Progenitor cell of endocrine pancreas (in vitro differentiated cells): ENCODE measurements around the gene AXL. TPM values are rescaled to one million over a fixed set of nuclear protein-coding genes. Genes with fewer than 3 reads are reported as not detected.
A peak's percentile ranks its signal among the peaks of the same experiment; 100 is the strongest.

Experiments used
- DNase-seq: peaks from one replicate; pipeline ENCODE4 v3.0.0; 2021; ENCODE audit warnings: low spot score; ENCODE audit not compliant: unreplicated experiment
- H3K27ac Mint-ChIP-seq: 2 replicates; pipeline ENCODE4 v1.8.0; 2021; ENCODE audit warnings: mild to moderate bottlenecking, moderate library complexity, mixed read lengths
- H3K27me3 Mint-ChIP-seq: 2 replicates; pipeline ENCODE4 v1.8.0; 2021; ENCODE audit warnings: mixed read lengths
- H3K36me3 Mint-ChIP-seq: 2 replicates; pipeline ENCODE4 v1.8.0; 2022; ENCODE audit warnings: mixed read lengths; ENCODE audit not compliant: insufficient read depth
- H3K4me1 Mint-ChIP-seq: 2 replicates; pipeline ENCODE4 v1.8.0; 2021; ENCODE audit warnings: low read depth, mixed read lengths
- H3K4me3 Mint-ChIP-seq: 2 replicates; pipeline ENCODE4 v1.8.0; 2021; ENCODE audit warnings: low read depth, mild to moderate bottlenecking, moderate library complexity, mixed read lengths
- H3K9me3 Mint-ChIP-seq: 2 replicates; pipeline ENCODE4 v1.8.0; 2021; ENCODE audit warnings: low read depth, mixed read lengths
- total RNA-seq: library from RNA; stranded (reverse); gene quantifications from 2 replicates; pipeline ENCODE4 v1.2.1, GENCODE V29; 2021
- TF ChIP-seq, protein P1 (sequence below): fragments of 200-600 bp; sonication (generic); IDR thresholded peaks from one replicate; pipeline ENCODE4 v1.5.0; 2021; ENCODE audit warnings: antibody characterized with exemption, mild to moderate bottlenecking; ENCODE audit not compliant: unreplicated experiment

Gene AXL
- total RNA-seq, 1 donor from 2014 or later, result 14.8 TPM

GRCh38 chr19:41193430-41194156, 25.4 kb upstream of the AXL start:
- peak overlapping the region; percentile 69 for H3K4me3 Mint-ChIP-seq
- H3K9me3 Mint-ChIP-seq, result no peaks in the 10 kb centered on the region
- H3K36me3 Mint-ChIP-seq, result no peaks in the 10 kb centered on the region
- no peak for DNase-seq
- peaks cover 24% of the 10 kb centered on the region for H3K27me3 Mint-ChIP-seq
- H3K27ac Mint-ChIP-seq, result peak overlapping the region; percentile 4
- TF ChIP-seq, protein P1, sequence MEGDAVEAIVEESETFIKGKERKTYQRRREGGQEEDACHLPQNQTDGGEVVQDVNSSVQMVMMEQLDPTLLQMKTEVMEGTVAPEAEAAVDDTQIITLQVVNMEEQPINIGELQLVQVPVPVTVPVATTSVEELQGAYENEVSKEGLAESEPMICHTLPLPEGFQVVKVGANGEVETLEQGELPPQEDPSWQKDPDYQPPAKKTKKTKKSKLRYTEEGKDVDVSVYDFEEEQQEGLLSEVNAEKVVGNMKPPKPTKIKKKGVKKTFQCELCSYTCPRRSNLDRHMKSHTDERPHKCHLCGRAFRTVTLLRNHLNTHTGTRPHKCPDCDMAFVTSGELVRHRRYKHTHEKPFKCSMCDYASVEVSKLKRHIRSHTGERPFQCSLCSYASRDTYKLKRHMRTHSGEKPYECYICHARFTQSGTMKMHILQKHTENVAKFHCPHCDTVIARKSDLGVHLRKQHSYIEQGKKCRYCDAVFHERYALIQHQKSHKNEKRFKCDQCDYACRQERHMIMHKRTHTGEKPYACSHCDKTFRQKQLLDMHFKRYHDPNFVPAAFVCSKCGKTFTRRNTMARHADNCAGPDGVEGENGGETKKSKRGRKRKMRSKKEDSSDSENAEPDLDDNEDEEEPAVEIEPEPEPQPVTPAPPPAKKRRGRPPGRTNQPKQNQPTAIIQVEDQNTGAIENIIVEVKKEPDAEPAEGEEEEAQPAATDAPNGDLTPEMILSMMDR, result no peak
- peaks cover 15% of the 10 kb centered on the region for H3K4me1 Mint-ChIP-seq

DNA sequence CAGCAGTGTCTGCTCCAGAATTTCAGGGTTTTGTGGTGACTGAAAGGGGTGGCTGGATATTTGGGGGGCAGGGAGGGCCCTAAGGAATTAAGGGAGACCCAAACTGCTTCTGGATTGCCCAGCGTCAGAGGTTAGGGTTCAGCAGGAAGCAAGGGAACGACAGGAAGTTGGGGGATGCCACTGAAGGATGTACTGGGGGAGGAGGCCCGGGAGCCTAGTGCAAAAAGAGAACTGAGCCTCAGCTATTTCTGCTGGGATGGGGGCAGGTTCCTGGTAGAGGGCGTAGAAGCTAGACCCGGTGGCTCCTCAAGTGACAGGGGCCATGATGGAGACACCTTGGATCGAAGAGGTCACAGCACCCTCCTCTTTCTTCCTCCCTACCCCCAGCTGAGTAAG, 24.9 kb upstream of the AXL start:
- Mint-ChIP-seq H3K4me1 (peaks cover 15% of the 10 kb centered on the region), H3K9me3 (no peaks in the 10 kb centered on the region), H3K27me3 (peaks cover 24% of the 10 kb centered on the region), H3K27ac (no peak overlapping the region), H3K36me3 (no peaks in the 10 kb centered on the region), H3K4me3 (peak overlapping the region; percentile 69)
- DNase-seq, result no peak
- TF ChIP-seq, protein P1, result no peak

- Mint-ChIP-seq H3K4me3 (no peak overlapping the region), H3K4me1 (peaks cover 12% of the 10 kb centered on the region)
Observed at GRCh38 chr19:41195675-41196497, 23.1 kb upstream of the AXL start.

GRCh38 chr19:41198559-41198958, 20.5 kb upstream of the AXL start:
- H3K4me1 Mint-ChIP-seq, result peaks cover 3% of the 10 kb centered on the region
- TF ChIP-seq, protein P1, result no peak
- H3K36me3 Mint-ChIP-seq, result no peaks in the 10 kb centered on the region
- H3K9me3 Mint-ChIP-seq, result no peaks in the 10 kb centered on the region
- H3K4me3 Mint-ChIP-seq, result no peak overlapping the region
- H3K27ac Mint-ChIP-seq, result no peak overlapping the region
- no peak for DNase-seq
- H3K27me3 Mint-ChIP-seq, result peaks cover 6% of the 10 kb centered on the region

More at GRCh38 chr19:41195675-41196497, 23.1 kb upstream of the AXL start:
- Mint-ChIP-seq H3K9me3 (no peaks in the 10 kb centered on the region), H3K36me3 (no peaks in the 10 kb centered on the region), H3K27ac (no peak overlapping the region), H3K27me3 (peaks cover 15% of the 10 kb centered on the region)
- TF ChIP-seq, protein P1, result no peak
- no peak for DNase-seq

DNA sequence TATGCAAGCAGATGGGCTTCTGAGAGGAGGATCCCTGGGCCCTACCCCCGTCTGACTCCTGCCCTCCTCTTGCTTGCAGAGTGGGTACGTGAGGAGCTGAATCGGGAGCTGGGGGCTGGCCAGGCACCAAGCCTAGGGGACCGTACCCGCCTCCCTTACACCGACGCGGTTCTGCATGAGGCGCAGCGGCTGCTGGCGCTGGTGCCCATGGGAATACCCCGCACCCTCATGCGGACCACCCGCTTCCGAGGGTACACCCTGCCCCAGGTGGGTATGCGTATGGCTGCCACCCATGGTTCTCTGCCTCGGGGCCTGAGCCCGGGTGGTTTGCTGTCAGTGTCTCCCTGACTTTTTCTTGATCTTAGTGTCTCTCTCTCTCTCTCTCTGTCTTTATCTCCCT, 15.7 kb upstream of the AXL start:
- H3K36me3 Mint-ChIP-seq, result peaks cover 2% of the 10 kb centered on the region
- TF ChIP-seq, protein P1, result no peak
- no peak overlapping the region for H3K27ac Mint-ChIP-seq
- H3K27me3 Mint-ChIP-seq, result no peaks in the 10 kb centered on the region
- H3K4me3 Mint-ChIP-seq, result no peak overlapping the region
- H3K4me1 Mint-ChIP-seq, result no peaks in the 10 kb centered on the region
- no peaks in the 10 kb centered on the region for H3K9me3 Mint-ChIP-seq
- no peak for DNase-seq
